ENCODE results near the gene IDH2. TPM values are rescaled to one million over a fixed set of nuclear protein-coding genes. Genes with fewer than 3 reads are reported as not detected.

IDH2 gene
- total and polyA plus RNA-seq, 2 experiments from 2014 or later: 406 to 712 TPM

DNA sequence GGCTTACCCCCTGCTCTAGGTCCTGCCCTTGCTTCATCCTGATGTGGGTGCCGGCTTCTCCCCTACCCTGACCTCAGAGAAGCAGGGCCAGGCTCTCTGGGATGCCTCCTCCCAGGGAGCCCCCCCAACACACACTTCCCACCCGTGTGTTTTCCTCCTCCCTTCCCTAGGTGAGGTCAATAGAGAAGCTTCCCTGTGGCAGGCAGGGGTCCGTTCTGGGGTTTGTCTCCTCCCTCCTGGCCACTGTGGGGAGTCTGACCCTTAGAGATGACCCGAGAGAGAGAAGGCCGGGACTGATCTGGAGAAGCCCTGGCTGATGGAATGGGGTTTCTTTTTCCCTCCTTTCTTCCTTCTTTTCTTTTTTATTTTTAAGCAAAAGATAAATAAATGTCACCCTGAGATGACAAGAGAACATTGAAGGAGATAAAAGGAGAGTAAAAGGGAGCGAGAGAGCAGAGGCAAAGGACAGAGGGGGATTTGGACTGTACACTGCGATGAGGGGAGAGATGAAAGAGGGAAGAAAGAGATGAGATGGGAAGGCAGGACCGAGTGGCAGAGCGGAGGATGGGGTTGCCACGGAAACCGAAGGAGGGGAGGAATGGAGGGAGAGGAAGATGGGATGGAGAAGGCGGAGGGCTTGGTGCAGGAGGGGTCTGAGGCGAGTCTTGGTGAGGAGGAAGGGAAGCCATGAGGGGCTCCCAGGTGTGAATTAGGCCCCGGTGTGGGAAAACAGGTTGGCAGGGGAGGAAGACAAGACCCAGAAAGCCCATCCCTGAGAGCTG lies 48.4 kb downstream of the IDH2 start:
- H3K27ac ChIP-seq: no peak overlapping the region
- no peaks in the 10 kb centered on the region for H3K27me3 ChIP-seq
- H3K9me3 ChIP-seq (ENCODE audit: low read depth): no peaks in the 10 kb centered on the region
- no peaks in the 10 kb centered on the region for H3K36me3 ChIP-seq
- DNase-seq (ENCODE audit: low read depth in 1 of 2, low spot score in 1 of 2): no peak
- no peak overlapping the region for H3K4me3 ChIP-seq
- H3K4me1 ChIP-seq (ENCODE audit: low read depth): peaks cover 11% of the 10 kb centered on the region
- TF ChIP-seq, protein P1, sequence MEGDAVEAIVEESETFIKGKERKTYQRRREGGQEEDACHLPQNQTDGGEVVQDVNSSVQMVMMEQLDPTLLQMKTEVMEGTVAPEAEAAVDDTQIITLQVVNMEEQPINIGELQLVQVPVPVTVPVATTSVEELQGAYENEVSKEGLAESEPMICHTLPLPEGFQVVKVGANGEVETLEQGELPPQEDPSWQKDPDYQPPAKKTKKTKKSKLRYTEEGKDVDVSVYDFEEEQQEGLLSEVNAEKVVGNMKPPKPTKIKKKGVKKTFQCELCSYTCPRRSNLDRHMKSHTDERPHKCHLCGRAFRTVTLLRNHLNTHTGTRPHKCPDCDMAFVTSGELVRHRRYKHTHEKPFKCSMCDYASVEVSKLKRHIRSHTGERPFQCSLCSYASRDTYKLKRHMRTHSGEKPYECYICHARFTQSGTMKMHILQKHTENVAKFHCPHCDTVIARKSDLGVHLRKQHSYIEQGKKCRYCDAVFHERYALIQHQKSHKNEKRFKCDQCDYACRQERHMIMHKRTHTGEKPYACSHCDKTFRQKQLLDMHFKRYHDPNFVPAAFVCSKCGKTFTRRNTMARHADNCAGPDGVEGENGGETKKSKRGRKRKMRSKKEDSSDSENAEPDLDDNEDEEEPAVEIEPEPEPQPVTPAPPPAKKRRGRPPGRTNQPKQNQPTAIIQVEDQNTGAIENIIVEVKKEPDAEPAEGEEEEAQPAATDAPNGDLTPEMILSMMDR (IDR thresholded peaks at IDR 0.05; ENCODE audit: low read depth, low read length): no peak

DNA sequence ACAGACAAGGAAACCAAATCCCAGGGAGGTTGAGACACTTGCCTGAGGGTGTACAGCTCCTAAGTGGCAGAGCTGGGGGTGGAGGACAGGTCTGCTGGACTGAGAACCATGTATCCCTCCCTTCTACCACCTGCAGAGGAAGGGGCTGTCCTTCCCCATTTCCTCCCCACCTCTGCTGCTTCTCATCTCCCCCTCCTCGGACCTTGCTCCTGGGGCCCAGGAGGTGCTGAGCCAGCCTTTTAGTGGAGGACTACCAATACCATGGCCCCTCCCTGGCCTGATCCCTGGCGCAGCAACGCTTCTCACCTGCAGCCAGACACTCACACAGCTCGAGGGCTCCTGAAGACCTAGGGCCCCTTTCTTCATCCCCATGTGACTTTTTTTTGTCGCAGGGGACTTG lies 50.4 kb downstream of the IDH2 start:
- H3K27me3 ChIP-seq: no peaks in the 10 kb centered on the region
- no peaks in the 10 kb centered on the region for H3K36me3 ChIP-seq
- no peak overlapping the region for H3K4me3 ChIP-seq
- peaks cover 16% of the 10 kb centered on the region for H3K4me1 ChIP-seq (ENCODE audit: low read depth)
- TF ChIP-seq, protein P1 (IDR thresholded peaks at IDR 0.05; ENCODE audit: low read depth, low read length): no peak
- DNase-seq (ENCODE audit: low read depth in 1 of 2, low spot score in 1 of 2): no peak
- no peak overlapping the region for H3K27ac ChIP-seq
- no peaks in the 10 kb centered on the region for H3K9me3 ChIP-seq (ENCODE audit: low read depth)

DNA sequence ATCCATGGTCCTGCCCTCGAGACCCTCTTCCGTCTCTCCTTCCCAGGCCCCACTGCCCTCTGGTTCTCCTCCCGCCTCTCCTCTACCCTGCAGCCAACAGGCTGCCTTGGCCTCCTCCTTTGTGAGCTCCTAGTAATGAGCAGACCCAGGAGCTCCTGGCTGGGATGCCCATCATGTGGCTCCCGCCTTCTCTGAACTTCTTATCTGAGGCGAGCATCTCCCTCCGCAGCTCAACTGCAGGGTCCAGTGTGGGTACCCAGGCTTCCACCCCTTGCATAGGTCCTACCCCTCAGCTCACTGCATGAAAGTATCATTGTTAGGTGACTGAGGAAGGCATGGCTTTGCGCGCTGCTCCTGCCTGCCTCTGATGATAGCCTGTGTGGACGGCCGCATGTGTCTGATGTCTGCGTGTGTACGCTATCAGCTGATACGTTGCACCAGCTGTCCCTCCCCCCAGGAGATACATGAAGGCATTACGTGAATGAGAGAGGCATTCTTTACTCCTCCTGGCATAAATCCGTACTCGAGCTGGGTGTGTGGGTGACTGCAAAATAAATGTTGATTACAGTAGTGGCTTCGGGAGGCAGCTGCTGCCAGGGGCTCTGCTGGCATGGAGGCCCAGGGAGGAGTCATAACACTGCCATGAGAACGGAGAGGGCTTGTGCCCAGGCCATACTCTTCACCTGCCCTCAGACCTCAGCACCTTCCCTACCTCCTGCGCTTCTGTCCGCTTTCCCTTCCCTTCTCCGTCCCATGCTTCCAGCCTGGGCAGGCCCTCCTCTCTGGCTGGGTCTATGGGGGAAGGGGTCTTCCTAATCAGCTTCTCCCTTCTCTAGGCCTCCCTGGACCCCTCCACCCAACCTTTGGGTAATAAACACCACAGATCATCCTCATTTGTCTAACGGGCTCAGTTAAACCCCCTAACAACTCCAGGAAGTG lies 52.3 kb downstream of the IDH2 start:
- H3K9me3 ChIP-seq (ENCODE audit: low read depth): no peaks in the 10 kb centered on the region
- peaks cover 16% of the 10 kb centered on the region for H3K4me1 ChIP-seq (ENCODE audit: low read depth)
- H3K27ac ChIP-seq: no peak overlapping the region
- no peaks in the 10 kb centered on the region for H3K36me3 ChIP-seq
- no peak for DNase-seq (ENCODE audit: low read depth in 1 of 2, low spot score in 1 of 2)
- TF ChIP-seq, protein P1 (IDR thresholded peaks at IDR 0.05; ENCODE audit: low read depth, low read length): no peak
- H3K27me3 ChIP-seq: no peaks in the 10 kb centered on the region
- no peak overlapping the region for H3K4me3 ChIP-seq

DNA sequence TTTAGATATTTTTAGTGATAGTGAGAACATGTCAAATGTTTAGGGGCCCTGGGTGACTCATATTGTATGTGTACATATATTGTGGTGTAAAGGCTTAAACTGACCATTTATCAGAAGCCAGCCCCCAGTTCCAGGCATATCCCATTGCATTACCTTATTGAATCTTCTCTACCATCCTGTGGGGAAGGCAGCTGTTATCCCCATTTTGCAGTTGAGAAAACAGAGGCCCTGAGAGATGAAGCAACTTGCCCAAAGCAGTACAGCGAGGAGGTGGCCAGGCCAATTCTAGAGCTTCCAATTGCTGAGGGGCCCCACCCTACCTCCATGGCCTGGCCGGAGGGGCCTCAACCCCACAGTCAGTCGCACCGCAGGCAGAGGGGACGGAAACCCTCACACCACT lies 53.2 kb downstream of the IDH2 start:
- Histone ChIP-seq H3K4me1 (ENCODE audit: low read depth) (peaks cover 15% of the 10 kb centered on the region), H3K27me3 (no peaks in the 10 kb centered on the region), H3K9me3 (ENCODE audit: low read depth) (no peaks in the 10 kb centered on the region), H3K4me3 (no peak overlapping the region), H3K36me3 (no peaks in the 10 kb centered on the region), H3K27ac (no peak overlapping the region)
- DNase-seq (ENCODE audit: low read depth in 1 of 2, low spot score in 1 of 2): no peak
- TF ChIP-seq, protein P1 (IDR thresholded peaks at IDR 0.05; ENCODE audit: low read depth, low read length): no peak

DNA sequence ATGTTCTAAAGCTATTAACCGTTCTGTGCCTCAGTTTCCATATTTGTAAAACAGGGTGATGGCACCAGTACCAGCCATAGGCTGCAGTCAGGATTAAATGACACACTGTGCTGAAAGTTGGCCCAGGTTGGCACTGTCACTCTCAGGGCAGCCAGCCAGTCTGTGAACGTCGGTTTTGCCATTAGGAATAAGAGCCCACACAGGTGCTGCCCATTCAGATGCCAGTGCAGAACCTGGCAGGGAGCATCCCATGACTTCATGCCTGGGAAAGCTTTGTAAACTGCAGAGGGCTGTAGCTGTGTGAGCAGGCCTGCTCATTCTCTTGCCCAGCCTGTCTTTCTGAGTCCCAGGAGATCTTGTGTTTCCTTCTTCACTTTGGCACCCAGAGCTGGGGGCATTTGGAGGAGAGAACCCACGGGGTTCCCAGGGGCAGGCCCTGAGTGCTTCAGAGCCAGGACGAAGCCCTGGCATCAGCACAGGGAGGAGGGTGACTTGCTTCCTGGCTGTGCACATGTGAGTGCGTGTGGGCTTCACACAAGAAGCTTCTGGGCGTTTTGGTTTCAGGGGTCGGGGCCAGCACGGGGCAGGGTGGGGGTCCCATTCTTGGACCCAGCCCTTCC lies 54.2 kb downstream of the IDH2 start:
- Histone ChIP-seq H3K9me3 (ENCODE audit: low read depth) (no peaks in the 10 kb centered on the region), H3K36me3 (no peaks in the 10 kb centered on the region), H3K27me3 (no peaks in the 10 kb centered on the region), H3K4me1 (ENCODE audit: low read depth) (peaks cover 18% of the 10 kb centered on the region), H3K27ac (no peak overlapping the region), H3K4me3 (no peak overlapping the region)
- DNase-seq (ENCODE audit: low read depth in 1 of 2, low spot score in 1 of 2): no peak
- TF ChIP-seq, protein P1 (IDR thresholded peaks at IDR 0.05; ENCODE audit: low read depth, low read length): no peak

All from cardiac muscle cell (in vitro differentiated cells and primary cell).